ENCODE results near the gene OR10G2.
"Not testable (repeated sequence)": the region's sequence is repeated elsewhere in the genome, so short reads cannot be mapped to it uniquely, and the experiment has no call there.

The OR10G2 gene

GRCh38 chr14:21634840-21635239 is at the start of gene OR10G2:
OR10G2 (minus strand) TSS chr14:21634940; CDS start chr14:21634842, 98 bp downstream.
- no peak for DNase-seq (ENCODE audit: low read depth)

GRCh38 chr14:21680072-21680471 is 45.3 kb upstream of the OR10G2 start:
- no peak for DNase-seq (ENCODE audit: low read depth)

- no peak for DNase-seq (ENCODE audit: low read depth)
Observed at GRCh38 chr14:21675566-21675965, 40.8 kb upstream of the OR10G2 start.

- no peak for DNase-seq (ENCODE audit: low read depth)
Observed at GRCh38 chr14:21673718-21674117, 39.0 kb upstream of the OR10G2 start, which contains the start of gene OR4E1. OR4E1 (minus strand) TSS chr14:21673818; CDS start chr14:21670935, 2,883 bp downstream.

GRCh38 chr14:21672116-21672515 is 37.4 kb upstream of the OR10G2 start:
- DNase-seq (ENCODE audit: low read depth), result no peak

- DNase-seq (ENCODE audit: low read depth), result no peak
Observed at GRCh38 chr14:21671371-21671770, 36.6 kb upstream of the OR10G2 start.

- DNase-seq (ENCODE audit: low read depth), result no peak
Observed at GRCh38 chr14:21669284-21669683, 34.5 kb upstream of the OR10G2 start.

- DNase-seq (ENCODE audit: low read depth), result peak; percentile 12
Observed at GRCh38 chr14:21668377-21668776, 33.6 kb upstream of the OR10G2 start.

- DNase-seq (ENCODE audit: low read depth), result no peak
Observed at GRCh38 chr14:21656980-21657379, 22.2 kb upstream of the OR10G2 start.

- no peak for DNase-seq (ENCODE audit: low read depth)
Observed at GRCh38 chr14:21654215-21654614, 19.5 kb upstream of the OR10G2 start.

- DNase-seq (ENCODE audit: low read depth), result no peak
Observed at GRCh38 chr14:21653331-21653885, 18.7 kb upstream of the OR10G2 start, which contains the start of gene OR4E2. OR4E2 (plus strand) TSS chr14:21653835; CDS start chr14:21665083, 11,248 bp downstream.

GRCh38 chr14:21652209-21652808 is 17.6 kb upstream of the OR10G2 start:
- DNase-seq (ENCODE audit: low read depth), result no peak

GRCh38 chr14:21647380-21647779 is 12.6 kb upstream of the OR10G2 start:
- DNase-seq (ENCODE audit: low read depth), result peak; percentile 9

GRCh38 chr14:21643407-21643806 is 8.7 kb upstream of the OR10G2 start:
- DNase-seq (ENCODE audit: low read depth), result no peak

GRCh38 chr14:21642683-21643082 is 7.9 kb upstream of the OR10G2 start:
- DNase-seq (ENCODE audit: low read depth), result no peak

GRCh38 chr14:21631084-21631483 is 3.7 kb downstream of the OR10G2 start:
- no peak for DNase-seq (ENCODE audit: low read depth)

GRCh38 chr14:21630503-21630902 is 4.2 kb downstream of the OR10G2 start:
- not testable (repeated sequence) for DNase-seq (ENCODE audit: low read depth)

GRCh38 chr14:21626491-21627230 is 8.1 kb downstream of the OR10G2 start:
- DNase-seq (ENCODE audit: low read depth), result no peak

- no peak for DNase-seq (ENCODE audit: low read depth)
Observed at GRCh38 chr14:21617614-21618013, 17.1 kb downstream of the OR10G2 start.

GRCh38 chr14:21614240-21614639 is 20.5 kb downstream of the OR10G2 start:
- no peak for DNase-seq (ENCODE audit: low read depth)

GRCh38 chr14:21612324-21612723 is 22.4 kb downstream of the OR10G2 start:
- no peak for DNase-seq (ENCODE audit: low read depth)

- DNase-seq (ENCODE audit: low read depth), result not testable (repeated sequence)
Observed at GRCh38 chr14:21602181-21602580, 32.6 kb downstream of the OR10G2 start.

- no peak for DNase-seq (ENCODE audit: low read depth)
Observed at GRCh38 chr14:21589317-21589716, 45.4 kb downstream of the OR10G2 start.

Measured in fibroblast of the conjunctiva (primary cell).